GM12878 (cell line): ENCODE results near the gene BLOC1S5. TPM values are rescaled to one million over a fixed set of nuclear protein-coding genes. Genes with fewer than 3 reads are reported as not detected.

Experiments used
- ATAC-seq: fragments of 200-7000 bp; cut with Tn5 transposase; 3 replicates; pipeline ENCODE4 v1.9.1; 2020; ENCODE audit warnings: mild to moderate bottlenecking, moderate library complexity
- BruUV-seq: library from RNA; stranded (reverse); fragments of 400-500 nt; replicated peaks from 2 replicates; lab custom pipeline; 2021; lab: Mats Ljungman, UMichigan
- CTCF ChIA-PET: fragments of 300-600 bp; sonication (Branson Sonifier 250); formaldehyde crosslinking; extraction: SDS; loops from one replicate; lab custom pipeline; 2021; ENCODE audit warnings: inconsistent platforms; lab: Yijun Ruan, JAX
- POLR2A ChIA-PET: fragments of 350-600 bp; formaldehyde crosslinking; extraction: SDS; loops from one replicate; lab custom pipeline; 2021; ENCODE audit warnings: inconsistent platforms; lab: Charles Lee
- RAD21 ChIA-PET: fragments of 300-600 bp; sonication (Branson Sonifier 250); formaldehyde crosslinking; loops from one replicate; lab custom pipeline; 2023; ENCODE audit warnings: antibody characterized with exemption; ENCODE audit not compliant: unreplicated experiment; lab: Charles Lee
- SMC1A ChIA-PET: fragments of 300-600 bp; sonication (Branson Sonifier 250); formaldehyde crosslinking; loops from one replicate; lab custom pipeline; 2023; ENCODE audit not compliant: unreplicated experiment, uncharacterized antibody; lab: Charles Lee
- DNase-seq: peaks from one replicate; pipeline ENCODE4 v3.0.0-alpha.2; 2011; ENCODE audit warnings: low read depth, low spot score
- FAIRE-seq: peaks from 3 replicates; lab custom pipeline; 2011; peaks lifted over from hg19 to GRCh38; lab: Jason Lieb, UNC
- H2AFZ ChIP-seq: 2 replicates; pipeline ENCODE4 v1.6.0; 2011; ENCODE audit warnings: low read depth, low read length, control low read depth; ENCODE audit not compliant: control insufficient read depth
- H3K27ac ChIP-seq: 2 replicates; pipeline ENCODE4 v1.5.1; 2011; ENCODE audit warnings: control low read depth; ENCODE audit not compliant: control insufficient read depth, insufficient read depth
- H3K27me3 ChIP-seq, 2 experiments: replicated peaks in 1 of 2; 2 replicates each; pipeline versions ENCODE4 v1.6.0 to v1.6.1; 2011; ENCODE audit warnings: low read length in 1 of 2; ENCODE audit not compliant: control insufficient read depth in 2 of 2, insufficient read depth in 2 of 2
- H3K36me3 ChIP-seq, 2 experiments: 2 replicates each; pipeline ENCODE4 v1.5.1; 2011; ENCODE audit warnings: low read length in 1 of 2; ENCODE audit not compliant: control insufficient read depth in 2 of 2, insufficient read depth in 2 of 2
- H3K4me1 ChIP-seq: 2 replicates; pipeline ENCODE4 v1.6.1; 2011; ENCODE audit warnings: mild to moderate bottlenecking, low read length, moderate library complexity, mixed read lengths; ENCODE audit not compliant: control insufficient read depth, insufficient read depth
- H3K4me2 ChIP-seq: 2 replicates; pipeline ENCODE4 v1.6.0; 2011; ENCODE audit warnings: control low read depth; ENCODE audit not compliant: control insufficient read depth, insufficient read depth
- H3K4me3 ChIP-seq: fragments of 200-600 bp; sonication (generic); 2 replicates; pipeline ENCODE4 v1.5.1; 2016
- H3K79me2 ChIP-seq: 2 replicates; pipeline ENCODE4 v1.6.0; 2011; ENCODE audit warnings: low read length; ENCODE audit not compliant: control insufficient read depth, insufficient read depth
- H3K9ac ChIP-seq: 2 replicates; pipeline ENCODE4 v1.8.0; 2011; ENCODE audit warnings: low read length, control low read depth, mixed read lengths; ENCODE audit not compliant: control insufficient read depth, insufficient read depth
- H3K9me3 ChIP-seq: replicated peaks from 3 replicates; pipeline ENCODE4 v1.5.1; 2011; ENCODE audit warnings: mild to moderate bottlenecking, low read length; ENCODE audit not compliant: control insufficient read depth, insufficient read depth
- H4K20me1 ChIP-seq: 2 replicates; pipeline ENCODE4 v1.6.0; 2011; ENCODE audit not compliant: control insufficient read depth, insufficient read depth
- CBX3 ChIP-seq: fragments of 200-600 bp; sonication (generic); IDR thresholded peaks from 2 replicates; pipeline ENCODE4 v1.6.1; 2016; ENCODE audit warnings: low read depth, borderline replicate concordance
- EGR1 ChIP-seq, 2 experiments: IDR thresholded peaks; 1 replicate in 1 of 2; 2 replicates in 1 of 2; pipeline ENCODE4 v1.6.1; 2011 to 2012; ENCODE audit warnings: low read depth in 2 of 2, low read length in 2 of 2, borderline replicate concordance in 1 of 2, mild to moderate bottlenecking in 1 of 2, moderate library complexity in 1 of 2
- HDAC6 ChIP-seq: fragments of 200-600 bp; sonication (generic); IDR thresholded peaks from one replicate; pipeline ENCODE4 v1.8.0; 2017; ENCODE audit warnings: antibody characterized with exemption; ENCODE audit not compliant: unreplicated experiment
- NFYA ChIP-seq: IDR thresholded peaks from 2 replicates; pipeline ENCODE4 v1.6.1; 2011; ENCODE audit warnings: low read depth, mild to moderate bottlenecking, low read length, improper control_type of control experiment, borderline replicate concordance
- NR2C2 ChIP-seq: IDR thresholded peaks from 2 replicates; pipeline ENCODE4 v1.6.1; 2011; ENCODE audit warnings: borderline replicate concordance, low read depth; ENCODE audit not compliant: control insufficient read depth, insufficient read length
- POLR2AphosphoS5 ChIP-seq: IDR thresholded peaks from 2 replicates; pipeline ENCODE4 v1.6.1; 2011; ENCODE audit warnings: mild to moderate bottlenecking, low read length, inconsistent platforms
- SUZ12 ChIP-seq: fragments of 200-600 bp; sonication (generic); IDR thresholded peaks from one replicate; pipeline ENCODE4 v1.6.1; 2018; ENCODE audit warnings: antibody characterized with exemption, mild to moderate bottlenecking; ENCODE audit not compliant: unreplicated experiment
- TARDBP ChIP-seq: IDR thresholded peaks from 2 replicates; pipeline ENCODE4 v1.6.1; 2016; ENCODE audit warnings: borderline replicate concordance
- WGBS: methylation state at CpG from one replicate; pipeline ENCODE4 v1.1.6; 2016; ENCODE audit warnings: low lambda C conversion rate; ENCODE audit not compliant: insufficient replicate concordance, insufficient coverage; ENCODE audit errors: missing lambda C conversion rate; 5-methylcytosine and 5-hydroxymethylcytosine counted together
- in situ Hi-C: fragments of 300-500 bp; cut with MboI; formaldehyde crosslinking; loops from 9 replicates; pipeline ENCODE4 v1.14.3; 2018; ENCODE audit warnings: mixed read lengths
- intact Hi-C: fragments of 100-400 bp; cut with micrococcal nuclease; formaldehyde crosslinking; loops from one replicate; pipeline ENCODE4 v1.14.2; 2022; ENCODE audit not compliant: unreplicated experiment
- polyA plus RNA-seq, 11 experiments: library from polyadenylated mRNA; depleted of rRNA in 4 of 11; unstranded in 6 of 11; stranded (reverse) in 5 of 11; fragments of >200 nt; fragmentation: Nextera tagmentation in 4 of 11; fragmentation: Illumina TruSeq in 1 of 11; extraction: Ambion mirVana in 4 of 11; extraction: Trizol in 1 of 11; gene quantifications; 1 replicate in 1 of 11; 2 replicates in 10 of 11; pipeline versions ENCODE4 v1.2.1 to v1.2.3, GENCODE V29; 2011 to 2016; ENCODE audit warnings: inconsistent platforms in 2 of 11, missing spikeins in 2 of 11, low read depth in 1 of 11
- total RNA-seq, 4 experiments: library from RNA; depleted of rRNA in 3 of 4; stranded (reverse); fragments of >200 nt in 3 of 4; fragmentation: Illumina TruSeq in 1 of 4; extraction: Trizol in 1 of 4; gene quantifications; 2 replicates each; pipeline versions ENCODE4 v1.2.1 to v1.2.3, GENCODE V29; 2013 to 2021
- TF ChIP-seq, protein P1 (sequence below): fragments of 450-650 bp; IDR thresholded peaks from 2 replicates; pipeline ENCODE4 v1.6.1; 2018; ENCODE audit warnings: borderline replicate concordance, mild to moderate bottlenecking; ENCODE audit not compliant: partially characterized antibody
- TF ChIP-seq, protein P2 (sequence below): IDR thresholded peaks from 2 replicates; pipeline ENCODE4 v1.6.1; 2011; ENCODE audit warnings: borderline replicate concordance, low read depth, mild to moderate bottlenecking, moderate library complexity, mixed read lengths, low read length; ENCODE audit not compliant: insufficient read depth; ENCODE audit errors: extremely low read length
- TF ChIP-seq, protein P3 (sequence below): IDR thresholded peaks from 2 replicates; pipeline ENCODE4 v1.6.1; 2012; ENCODE audit warnings: low read depth, low read length, improper control_type of control experiment
- TF ChIP-seq, protein P4 (sequence below): fragments of 450-650 bp; IDR thresholded peaks from 2 replicates; pipeline ENCODE4 v1.6.1; 2017; ENCODE audit warnings: mild to moderate bottlenecking, low read depth, inconsistent platforms; ENCODE audit not compliant: poor library complexity, severe bottlenecking

Gene BLOC1S5
- total and polyA plus RNA-seq, 10 of the 15 experiments (the other 5 are each of a cell fraction or from before 2014, with no cell fraction given): 4.3 to 22.2 (median 16.1) TPM

DNA sequence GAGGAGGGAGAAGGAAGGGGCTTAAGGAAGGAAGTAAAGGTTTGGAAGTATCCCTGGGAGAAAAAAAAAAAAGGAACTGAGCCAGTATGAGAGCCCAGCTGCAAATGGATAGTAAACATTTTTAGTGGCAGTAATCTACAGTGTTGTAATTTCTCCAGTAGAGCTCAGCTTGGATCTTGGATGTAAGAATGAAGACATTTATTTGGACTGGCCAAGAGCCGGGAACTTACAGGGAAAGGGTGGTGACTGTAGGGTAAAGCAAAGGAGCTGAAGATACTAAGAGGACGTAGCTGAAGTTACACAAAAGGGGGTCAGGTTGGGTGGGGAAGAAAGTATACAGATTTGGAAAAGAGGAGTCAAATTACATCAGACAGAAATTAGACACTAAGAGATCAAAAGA is 24.7 kb upstream of the BLOC1S5 start:
- intact Hi-C loops (no loop called here), in situ Hi-C loops (no loop called here)
- H3K9me3 ChIP-seq: peaks cover 9% of the 10 kb centered on the region; the same call in 2 of the 3 replicates
- ATAC-seq (no peak), DNase-seq (no peak), FAIRE-seq (no peak)
- H3K4me2 ChIP-seq: no peak overlapping the region
- H3K79me2 ChIP-seq: no peaks in the 10 kb centered on the region; the same call in 1 of the 2 replicates
- H3K4me3 ChIP-seq: no peak overlapping the region
- no peak overlapping the region for H2AFZ ChIP-seq
- no peak overlapping the region for H3K27ac ChIP-seq
- H3K4me1 ChIP-seq: no peaks in the 10 kb centered on the region
- H4K20me1 ChIP-seq: no peaks in the 10 kb centered on the region
- 90% methylated on average over 2 of the region's 2 CpGs for WGBS
- ChIA-PET CTCF (no interaction called here), SMC1A (interaction anchor here (0.7 kb wide), 1 partner anchor 30 kb away, joined by 3 read pairs; no protein-coding TSS in a partner anchor), RAD21 (interaction anchor here (0.7 kb wide), 1 partner anchor 24 kb away, joined by 3 read pairs; the partner anchor contains the start of gene BLOC1S5), POLR2A (no interaction called here)
- no TSS peak for BruUV-seq
- no peak overlapping the region for H3K9ac ChIP-seq
- no peaks in the 10 kb centered on the region for H3K27me3 ChIP-seq
- TF ChIP-seq NFYA (no peak), SUZ12 (no peak), TARDBP (no peak), POLR2AphosphoS5 (no peak), EGR1 (IDR thresholded peaks at IDR 0.05; ENCODE audit: borderline replicate concordance in 1 of 2, low read depth in 2 of 2, low read length in 2 of 2) (no peak), NR2C2 (no peak), CBX3 (no peak), HDAC6 (no peak)
- TF ChIP-seq, protein P1, sequence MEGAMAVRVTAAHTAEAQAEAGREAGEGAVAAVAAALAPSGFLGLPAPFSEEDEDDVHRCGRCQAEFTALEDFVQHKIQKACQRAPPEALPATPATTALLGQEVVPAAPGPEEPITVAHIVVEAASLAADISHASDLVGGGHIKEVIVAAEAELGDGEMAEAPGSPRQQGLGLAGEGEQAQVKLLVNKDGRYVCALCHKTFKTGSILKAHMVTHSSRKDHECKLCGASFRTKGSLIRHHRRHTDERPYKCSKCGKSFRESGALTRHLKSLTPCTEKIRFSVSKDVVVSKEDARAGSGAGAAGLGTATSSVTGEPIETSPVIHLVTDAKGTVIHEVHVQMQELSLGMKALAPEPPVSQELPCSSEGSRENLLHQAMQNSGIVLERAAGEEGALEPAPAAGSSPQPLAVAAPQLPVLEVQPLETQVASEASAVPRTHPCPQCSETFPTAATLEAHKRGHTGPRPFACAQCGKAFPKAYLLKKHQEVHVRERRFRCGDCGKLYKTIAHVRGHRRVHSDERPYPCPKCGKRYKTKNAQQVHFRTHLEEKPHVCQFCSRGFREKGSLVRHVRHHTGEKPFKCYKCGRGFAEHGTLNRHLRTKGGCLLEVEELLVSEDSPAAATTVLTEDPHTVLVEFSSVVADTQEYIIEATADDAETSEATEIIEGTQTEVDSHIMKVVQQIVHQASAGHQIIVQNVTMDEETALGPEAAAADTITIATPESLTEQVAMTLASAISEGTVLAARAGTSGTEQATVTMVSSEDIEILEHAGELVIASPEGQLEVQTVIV: no peak
- TF ChIP-seq, protein P2, sequence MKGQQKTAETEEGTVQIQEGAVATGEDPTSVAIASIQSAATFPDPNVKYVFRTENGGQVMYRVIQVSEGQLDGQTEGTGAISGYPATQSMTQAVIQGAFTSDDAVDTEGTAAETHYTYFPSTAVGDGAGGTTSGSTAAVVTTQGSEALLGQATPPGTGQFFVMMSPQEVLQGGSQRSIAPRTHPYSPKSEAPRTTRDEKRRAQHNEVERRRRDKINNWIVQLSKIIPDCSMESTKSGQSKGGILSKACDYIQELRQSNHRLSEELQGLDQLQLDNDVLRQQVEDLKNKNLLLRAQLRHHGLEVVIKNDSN: no peak
- TF ChIP-seq, protein P3, sequence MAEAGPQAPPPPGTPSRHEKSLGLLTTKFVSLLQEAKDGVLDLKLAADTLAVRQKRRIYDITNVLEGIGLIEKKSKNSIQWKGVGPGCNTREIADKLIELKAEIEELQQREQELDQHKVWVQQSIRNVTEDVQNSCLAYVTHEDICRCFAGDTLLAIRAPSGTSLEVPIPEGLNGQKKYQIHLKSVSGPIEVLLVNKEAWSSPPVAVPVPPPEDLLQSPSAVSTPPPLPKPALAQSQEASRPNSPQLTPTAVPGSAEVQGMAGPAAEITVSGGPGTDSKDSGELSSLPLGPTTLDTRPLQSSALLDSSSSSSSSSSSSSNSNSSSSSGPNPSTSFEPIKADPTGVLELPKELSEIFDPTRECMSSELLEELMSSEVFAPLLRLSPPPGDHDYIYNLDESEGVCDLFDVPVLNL: no peak
- TF ChIP-seq, protein P4, sequence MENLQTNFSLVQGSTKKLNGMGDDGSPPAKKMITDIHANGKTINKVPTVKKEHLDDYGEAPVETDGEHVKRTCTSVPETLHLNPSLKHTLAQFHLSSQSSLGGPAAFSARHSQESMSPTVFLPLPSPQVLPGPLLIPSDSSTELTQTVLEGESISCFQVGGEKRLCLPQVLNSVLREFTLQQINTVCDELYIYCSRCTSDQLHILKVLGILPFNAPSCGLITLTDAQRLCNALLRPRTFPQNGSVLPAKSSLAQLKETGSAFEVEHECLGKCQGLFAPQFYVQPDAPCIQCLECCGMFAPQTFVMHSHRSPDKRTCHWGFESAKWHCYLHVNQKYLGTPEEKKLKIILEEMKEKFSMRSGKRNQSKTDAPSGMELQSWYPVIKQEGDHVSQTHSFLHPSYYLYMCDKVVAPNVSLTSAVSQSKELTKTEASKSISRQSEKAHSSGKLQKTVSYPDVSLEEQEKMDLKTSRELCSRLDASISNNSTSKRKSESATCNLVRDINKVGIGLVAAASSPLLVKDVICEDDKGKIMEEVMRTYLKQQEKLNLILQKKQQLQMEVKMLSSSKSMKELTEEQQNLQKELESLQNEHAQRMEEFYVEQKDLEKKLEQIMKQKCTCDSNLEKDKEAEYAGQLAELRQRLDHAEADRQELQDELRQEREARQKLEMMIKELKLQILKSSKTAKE: no peak
- peaks cover 7 to 38% of the 10 kb centered on the region in 2 experiments for H3K36me3 ChIP-seq
